ENCODE results near the gene ST8SIA1.

- TF ChIP-seq CTCF (IDR thresholded peaks at IDR 0.05) (no peak), POLR2A (IDR thresholded peaks at IDR 0.05) (no peak)
These were observed 153.8 kb downstream of the ST8SIA1 start for GRCh38 chr12:22180705-22181104.

Measured in gastroesophageal sphincter (tissue), 3 donors.